Activated T-cell treated with anti-CD3 and anti-CD28 coated beads, Interleukin-2, amount 50 U/mL, for 24 hours (primary cell): ENCODE data around the gene ADNP.

Experiments used
- DNase-seq: peaks from one replicate; pipeline ENCODE4 v3.0.0-alpha.2; 2020
- H3K27ac Mint-ChIP-seq: 2 replicates; pipeline ENCODE4 v1.8.0; 2020; ENCODE audit warnings: mild to moderate bottlenecking, mixed read lengths
- H3K27me3 Mint-ChIP-seq: 2 replicates; pipeline ENCODE4 v1.8.0; 2020; ENCODE audit warnings: mixed read lengths
- H3K36me3 Mint-ChIP-seq: 2 replicates; pipeline ENCODE4 v1.8.0; 2020; ENCODE audit warnings: low read depth, mixed read lengths
- H3K4me1 Mint-ChIP-seq: 2 replicates; pipeline ENCODE4 v1.8.0; 2020; ENCODE audit warnings: low read depth, mixed read lengths
- H3K4me3 Mint-ChIP-seq: 2 replicates; pipeline ENCODE4 v1.8.0; 2020; ENCODE audit warnings: mild to moderate bottlenecking, moderate library complexity, mixed read lengths
- H3K9me3 Mint-ChIP-seq: 2 replicates; pipeline ENCODE4 v1.8.0; 2020; ENCODE audit warnings: mixed read lengths

ADNP gene

DNA sequence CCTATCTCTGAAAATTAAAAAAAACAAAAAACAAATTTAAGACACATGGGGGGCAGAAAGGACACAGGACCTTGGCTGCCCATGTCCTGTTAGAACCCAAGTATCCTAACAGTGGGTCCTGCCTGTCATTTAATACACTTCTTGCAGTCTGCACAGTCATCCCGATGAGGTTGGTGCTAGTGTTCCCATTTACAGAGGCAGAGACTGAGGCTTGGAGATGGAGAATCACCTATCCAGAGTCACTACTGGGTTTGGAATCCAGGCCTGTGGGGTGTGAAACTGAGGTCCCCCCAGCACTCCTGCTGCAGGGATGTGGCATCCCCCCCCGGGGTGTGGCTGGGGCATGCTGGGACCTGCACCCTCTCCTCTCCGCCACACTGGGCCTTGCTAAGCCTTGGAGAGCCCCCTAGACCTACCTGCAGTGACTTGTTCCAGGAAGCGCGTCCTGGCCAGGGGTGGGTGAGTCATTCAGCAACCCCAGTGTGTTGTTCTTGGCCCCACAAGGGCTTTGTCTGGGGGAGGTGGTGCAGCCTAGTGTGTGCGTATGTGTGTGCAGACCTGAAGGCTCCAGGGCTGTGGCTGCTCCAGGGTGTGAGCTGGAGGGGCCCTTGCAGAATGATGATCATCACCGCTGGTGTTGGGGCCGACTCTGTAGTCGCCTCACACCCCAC lies 86.7 kb downstream of the ADNP start:
- DNase-seq: peak; percentile 53
- Mint-ChIP-seq H3K4me1 (peaks cover 16% of the 10 kb centered on the region), H3K9me3 (no peaks in the 10 kb centered on the region), H3K27ac (peak overlapping the region; percentile 64), H3K4me3 (no peak overlapping the region), H3K36me3 (peaks cover 22% of the 10 kb centered on the region), H3K27me3 (no peaks in the 10 kb centered on the region)

DNA sequence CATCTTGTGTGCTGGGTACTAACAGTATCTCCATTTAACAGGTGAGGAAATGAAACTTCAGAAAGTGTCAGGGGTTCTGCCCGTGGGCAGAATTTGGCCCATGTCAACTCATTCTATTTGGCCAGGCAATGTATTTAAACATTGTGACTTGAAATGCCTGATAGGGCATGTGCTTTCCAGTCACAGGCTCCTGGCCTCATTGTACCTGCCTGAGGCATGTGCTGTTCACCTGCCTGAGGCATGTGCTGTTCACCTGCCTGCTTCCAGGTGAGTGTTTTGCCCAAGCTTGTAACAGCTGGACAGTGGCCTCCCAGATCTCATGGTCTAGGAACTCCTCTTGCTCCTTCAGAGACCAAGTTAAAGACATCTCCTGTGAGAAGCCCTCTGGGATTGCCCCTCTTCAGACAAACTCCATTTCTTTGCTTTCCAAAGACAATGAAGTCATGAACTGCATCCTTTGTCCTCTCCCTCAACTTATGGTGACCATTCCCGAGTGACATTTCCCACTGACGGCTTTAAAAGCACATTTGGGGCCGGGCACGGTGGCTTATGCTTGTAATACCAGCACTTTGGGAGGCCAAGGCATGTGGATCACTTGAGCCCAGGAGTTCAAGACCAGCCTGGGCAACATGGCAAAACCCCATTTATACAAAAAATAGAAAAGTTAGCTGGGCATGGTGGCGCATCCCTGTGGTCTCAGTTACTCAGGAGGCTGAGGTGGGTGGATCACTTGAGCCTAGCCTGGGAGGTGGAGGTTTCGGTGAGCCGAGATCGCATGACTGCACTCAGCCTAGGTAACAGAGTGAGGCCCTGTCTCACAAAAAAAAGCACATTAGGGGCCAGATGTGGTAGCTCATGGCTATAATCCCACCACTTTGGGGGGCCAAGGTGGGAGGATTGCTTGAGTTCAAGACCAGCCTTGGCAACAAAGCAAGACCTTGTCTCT lies 87.6 kb downstream of the ADNP start:
- no peaks in the 10 kb centered on the region for H3K9me3 Mint-ChIP-seq
- no peak overlapping the region for H3K4me3 Mint-ChIP-seq
- peaks cover 21% of the 10 kb centered on the region for H3K4me1 Mint-ChIP-seq
- DNase-seq: no peak
- H3K36me3 Mint-ChIP-seq: peaks cover 19% of the 10 kb centered on the region
- peak overlapping the region; percentile 64 for H3K27ac Mint-ChIP-seq
- no peaks in the 10 kb centered on the region for H3K27me3 Mint-ChIP-seq

DNA sequence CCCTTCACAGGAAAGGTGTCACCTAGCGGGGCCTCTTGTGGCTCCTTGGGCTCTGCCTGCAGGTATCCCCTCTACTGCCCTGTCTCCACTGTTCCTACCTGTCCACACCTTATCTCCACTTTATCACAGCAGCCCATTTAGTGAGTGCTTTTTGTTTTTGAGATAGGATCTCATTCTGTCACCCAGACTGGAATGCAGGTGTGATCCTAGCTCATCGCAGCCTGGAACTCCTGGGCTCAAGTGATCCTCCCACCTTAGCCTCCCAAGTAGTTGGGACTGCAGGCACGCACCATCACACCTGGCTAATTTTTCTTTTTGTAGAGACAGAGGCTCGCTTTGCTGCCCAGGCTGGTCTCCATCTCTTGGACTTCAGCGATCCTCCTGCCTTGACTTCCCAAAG lies 88.4 kb downstream of the ADNP start:
- H3K4me1 Mint-ChIP-seq: peaks cover 25% of the 10 kb centered on the region
- H3K36me3 Mint-ChIP-seq: peaks cover 24% of the 10 kb centered on the region
- H3K4me3 Mint-ChIP-seq: no peak overlapping the region
- H3K27ac Mint-ChIP-seq: no peak overlapping the region
- no peaks in the 10 kb centered on the region for H3K9me3 Mint-ChIP-seq
- no peaks in the 10 kb centered on the region for H3K27me3 Mint-ChIP-seq
- DNase-seq: no peak
